ENCODE data around the gene ARHGAP21. TPM values are rescaled to one million over a fixed set of nuclear protein-coding genes. Genes with fewer than 3 reads are reported as not detected.

ARHGAP21 gene
- total and polyA plus RNA-seq, 2 experiments from 2014 or later: 15.3 to 44.5 TPM

DNA sequence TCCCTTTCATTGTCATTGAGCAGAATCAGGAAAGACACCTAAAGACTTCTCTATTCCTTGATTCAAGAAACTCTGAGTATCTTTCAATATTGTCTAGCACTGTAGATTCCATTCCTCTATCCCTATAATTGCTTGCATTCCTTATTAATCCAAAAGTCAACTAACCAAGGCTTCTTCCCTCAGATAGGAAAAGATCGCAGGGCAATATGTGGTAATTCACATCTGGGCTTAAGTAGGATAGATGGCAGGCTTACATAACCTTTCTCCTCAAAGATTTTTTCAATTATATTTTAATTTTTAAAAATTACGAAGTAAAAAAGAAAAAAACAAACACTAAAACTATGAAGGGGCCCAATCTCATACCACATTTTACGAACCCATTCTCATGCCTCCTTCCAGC is 7.1 kb upstream of the ARHGAP21 start (continued):
- TF ChIP-seq, protein P1, sequence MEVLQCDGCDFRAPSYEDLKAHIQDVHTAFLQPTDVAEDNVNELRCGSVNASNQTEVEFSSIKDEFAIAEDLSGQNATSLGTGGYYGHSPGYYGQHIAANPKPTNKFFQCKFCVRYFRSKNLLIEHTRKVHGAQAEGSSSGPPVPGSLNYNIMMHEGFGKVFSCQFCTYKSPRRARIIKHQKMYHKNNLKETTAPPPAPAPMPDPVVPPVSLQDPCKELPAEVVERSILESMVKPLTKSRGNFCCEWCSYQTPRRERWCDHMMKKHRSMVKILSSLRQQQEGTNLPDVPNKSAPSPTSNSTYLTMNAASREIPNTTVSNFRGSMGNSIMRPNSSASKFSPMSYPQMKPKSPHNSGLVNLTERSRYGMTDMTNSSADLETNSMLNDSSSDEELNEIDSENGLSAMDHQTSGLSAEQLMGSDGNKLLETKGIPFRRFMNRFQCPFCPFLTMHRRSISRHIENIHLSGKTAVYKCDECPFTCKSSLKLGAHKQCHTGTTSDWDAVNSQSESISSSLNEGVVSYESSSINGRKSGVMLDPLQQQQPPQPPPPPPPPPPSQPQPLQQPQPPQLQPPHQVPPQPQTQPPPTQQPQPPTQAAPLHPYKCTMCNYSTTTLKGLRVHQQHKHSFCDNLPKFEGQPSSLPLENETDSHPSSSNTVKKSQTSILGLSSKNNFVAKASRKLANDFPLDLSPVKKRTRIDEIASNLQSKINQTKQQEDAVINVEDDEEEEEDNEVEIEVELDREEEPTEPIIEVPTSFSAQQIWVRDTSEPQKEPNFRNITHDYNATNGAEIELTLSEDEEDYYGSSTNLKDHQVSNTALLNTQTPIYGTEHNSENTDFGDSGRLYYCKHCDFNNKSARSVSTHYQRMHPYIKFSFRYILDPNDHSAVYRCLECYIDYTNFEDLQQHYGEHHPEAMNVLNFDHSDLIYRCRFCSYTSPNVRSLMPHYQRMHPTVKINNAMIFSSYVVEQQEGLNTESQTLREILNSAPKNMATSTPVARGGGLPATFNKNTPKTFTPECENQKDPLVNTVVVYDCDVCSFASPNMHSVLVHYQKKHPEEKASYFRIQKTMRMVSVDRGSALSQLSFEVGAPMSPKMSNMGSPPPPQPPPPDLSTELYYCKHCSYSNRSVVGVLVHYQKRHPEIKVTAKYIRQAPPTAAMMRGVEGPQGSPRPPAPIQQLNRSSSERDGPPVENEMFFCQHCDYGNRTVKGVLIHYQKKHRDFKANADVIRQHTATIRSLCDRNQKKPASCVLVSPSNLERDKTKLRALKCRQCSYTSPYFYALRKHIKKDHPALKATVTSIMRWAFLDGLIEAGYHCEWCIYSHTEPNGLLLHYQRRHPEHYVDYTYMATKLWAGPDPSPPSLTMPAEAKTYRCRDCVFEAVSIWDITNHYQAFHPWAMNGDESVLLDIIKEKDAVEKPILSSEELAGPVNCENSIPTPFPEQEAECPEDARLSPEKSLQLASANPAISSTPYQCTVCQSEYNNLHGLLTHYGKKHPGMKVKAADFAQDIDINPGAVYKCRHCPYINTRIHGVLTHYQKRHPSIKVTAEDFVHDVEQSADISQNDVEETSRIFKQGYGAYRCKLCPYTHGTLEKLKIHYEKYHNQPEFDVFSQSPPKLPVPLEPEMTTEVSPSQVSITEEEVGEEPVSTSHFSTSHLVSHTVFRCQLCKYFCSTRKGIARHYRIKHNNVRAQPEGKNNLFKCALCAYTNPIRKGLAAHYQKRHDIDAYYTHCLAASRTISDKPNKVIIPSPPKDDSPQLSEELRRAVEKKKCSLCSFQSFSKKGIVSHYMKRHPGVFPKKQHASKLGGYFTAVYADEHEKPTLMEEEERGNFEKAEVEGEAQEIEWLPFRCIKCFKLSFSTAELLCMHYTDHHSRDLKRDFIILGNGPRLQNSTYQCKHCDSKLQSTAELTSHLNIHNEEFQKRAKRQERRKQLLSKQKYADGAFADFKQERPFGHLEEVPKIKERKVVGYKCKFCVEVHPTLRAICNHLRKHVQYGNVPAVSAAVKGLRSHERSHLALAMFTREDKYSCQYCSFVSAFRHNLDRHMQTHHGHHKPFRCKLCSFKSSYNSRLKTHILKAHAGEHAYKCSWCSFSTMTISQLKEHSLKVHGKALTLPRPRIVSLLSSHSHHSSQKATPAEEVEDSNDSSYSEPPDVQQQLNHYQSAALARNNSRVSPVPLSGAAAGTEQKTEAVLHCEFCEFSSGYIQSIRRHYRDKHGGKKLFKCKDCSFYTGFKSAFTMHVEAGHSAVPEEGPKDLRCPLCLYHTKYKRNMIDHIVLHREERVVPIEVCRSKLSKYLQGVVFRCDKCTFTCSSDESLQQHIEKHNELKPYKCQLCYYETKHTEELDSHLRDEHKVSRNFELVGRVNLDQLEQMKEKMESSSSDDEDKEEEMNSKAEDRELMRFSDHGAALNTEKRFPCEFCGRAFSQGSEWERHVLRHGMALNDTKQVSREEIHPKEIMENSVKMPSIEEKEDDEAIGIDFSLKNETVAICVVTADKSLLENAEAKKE (CRISPR knock-in tag; IDR thresholded peaks at IDR 0.05): no peak
- no peak for TF ChIP-seq JUNB (IDR thresholded peaks at IDR 0.05; ENCODE audit: unreplicated experiment)
- TF ChIP-seq STAT1 (IDR thresholded peaks at IDR 0.05; ENCODE audit: unreplicated experiment): no peak
- TF ChIP-seq ZNF331 (CRISPR knock-in tag; IDR thresholded peaks at IDR 0.05; ENCODE audit: low read depth): no peak
- TF ChIP-seq, protein P2, sequence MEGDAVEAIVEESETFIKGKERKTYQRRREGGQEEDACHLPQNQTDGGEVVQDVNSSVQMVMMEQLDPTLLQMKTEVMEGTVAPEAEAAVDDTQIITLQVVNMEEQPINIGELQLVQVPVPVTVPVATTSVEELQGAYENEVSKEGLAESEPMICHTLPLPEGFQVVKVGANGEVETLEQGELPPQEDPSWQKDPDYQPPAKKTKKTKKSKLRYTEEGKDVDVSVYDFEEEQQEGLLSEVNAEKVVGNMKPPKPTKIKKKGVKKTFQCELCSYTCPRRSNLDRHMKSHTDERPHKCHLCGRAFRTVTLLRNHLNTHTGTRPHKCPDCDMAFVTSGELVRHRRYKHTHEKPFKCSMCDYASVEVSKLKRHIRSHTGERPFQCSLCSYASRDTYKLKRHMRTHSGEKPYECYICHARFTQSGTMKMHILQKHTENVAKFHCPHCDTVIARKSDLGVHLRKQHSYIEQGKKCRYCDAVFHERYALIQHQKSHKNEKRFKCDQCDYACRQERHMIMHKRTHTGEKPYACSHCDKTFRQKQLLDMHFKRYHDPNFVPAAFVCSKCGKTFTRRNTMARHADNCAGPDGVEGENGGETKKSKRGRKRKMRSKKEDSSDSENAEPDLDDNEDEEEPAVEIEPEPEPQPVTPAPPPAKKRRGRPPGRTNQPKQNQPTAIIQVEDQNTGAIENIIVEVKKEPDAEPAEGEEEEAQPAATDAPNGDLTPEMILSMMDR (conservative IDR thresholded peaks at IDR 0.05; ENCODE audit: low read depth in 2 of 2): no peak
- TF ChIP-seq ZNF114 (CRISPR knock-in tag; IDR thresholded peaks at IDR 0.05): no peak
- TF ChIP-seq, protein P3, sequence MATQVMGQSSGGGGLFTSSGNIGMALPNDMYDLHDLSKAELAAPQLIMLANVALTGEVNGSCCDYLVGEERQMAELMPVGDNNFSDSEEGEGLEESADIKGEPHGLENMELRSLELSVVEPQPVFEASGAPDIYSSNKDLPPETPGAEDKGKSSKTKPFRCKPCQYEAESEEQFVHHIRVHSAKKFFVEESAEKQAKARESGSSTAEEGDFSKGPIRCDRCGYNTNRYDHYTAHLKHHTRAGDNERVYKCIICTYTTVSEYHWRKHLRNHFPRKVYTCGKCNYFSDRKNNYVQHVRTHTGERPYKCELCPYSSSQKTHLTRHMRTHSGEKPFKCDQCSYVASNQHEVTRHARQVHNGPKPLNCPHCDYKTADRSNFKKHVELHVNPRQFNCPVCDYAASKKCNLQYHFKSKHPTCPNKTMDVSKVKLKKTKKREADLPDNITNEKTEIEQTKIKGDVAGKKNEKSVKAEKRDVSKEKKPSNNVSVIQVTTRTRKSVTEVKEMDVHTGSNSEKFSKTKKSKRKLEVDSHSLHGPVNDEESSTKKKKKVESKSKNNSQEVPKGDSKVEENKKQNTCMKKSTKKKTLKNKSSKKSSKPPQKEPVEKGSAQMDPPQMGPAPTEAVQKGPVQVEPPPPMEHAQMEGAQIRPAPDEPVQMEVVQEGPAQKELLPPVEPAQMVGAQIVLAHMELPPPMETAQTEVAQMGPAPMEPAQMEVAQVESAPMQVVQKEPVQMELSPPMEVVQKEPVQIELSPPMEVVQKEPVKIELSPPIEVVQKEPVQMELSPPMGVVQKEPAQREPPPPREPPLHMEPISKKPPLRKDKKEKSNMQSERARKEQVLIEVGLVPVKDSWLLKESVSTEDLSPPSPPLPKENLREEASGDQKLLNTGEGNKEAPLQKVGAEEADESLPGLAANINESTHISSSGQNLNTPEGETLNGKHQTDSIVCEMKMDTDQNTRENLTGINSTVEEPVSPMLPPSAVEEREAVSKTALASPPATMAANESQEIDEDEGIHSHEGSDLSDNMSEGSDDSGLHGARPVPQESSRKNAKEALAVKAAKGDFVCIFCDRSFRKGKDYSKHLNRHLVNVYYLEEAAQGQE (IDR thresholded peaks at IDR 0.05; ENCODE audit: unreplicated experiment): no peak

Measured in GM23338 (cell line).